H7 (cell line): ENCODE results near the gene BTG1. TPM values are rescaled to one million over a fixed set of nuclear protein-coding genes. Genes with fewer than 3 reads are reported as not detected.
"Not testable (repeated sequence)": the region's sequence is repeated elsewhere in the genome, so short reads cannot be mapped to it uniquely, and the experiment has no call there.

Source experiments
- DNase-seq: peaks from one replicate; pipeline ENCODE4 v3.0.0; 2012
- H3K27me3 ChIP-seq: 2 replicates; pipeline ENCODE4 v1.6.0; 2011; ENCODE audit warnings: mild to moderate bottlenecking, low read length; ENCODE audit not compliant: control insufficient read depth, insufficient read depth
- H3K36me3 ChIP-seq: replicated peaks from 2 replicates; pipeline ENCODE4 v1.5.1; 2011; ENCODE audit warnings: low read length; ENCODE audit not compliant: control insufficient read depth, insufficient read depth
- H3K4me3 ChIP-seq: 2 replicates; pipeline ENCODE4 v1.5.1; 2011; ENCODE audit warnings: low read depth, mild to moderate bottlenecking, control low read depth, low read length, moderate library complexity; ENCODE audit not compliant: insufficient read depth
- total RNA-seq: library from RNA; depleted of rRNA; stranded (reverse); fragments of >200 nt; shearing (Covaris generic); gene quantifications from 2 replicates; pipeline ENCODE4 v1.2.3, GENCODE V29; 2014

Gene BTG1
- total RNA-seq, 1 experiment from 2014 or later = 4.6 TPM

- no peak for DNase-seq
- Histone ChIP-seq H3K4me3 (peak overlapping the region; percentile 8; the same call in 1 of the 2 replicates), H3K27me3 (no peaks in the 10 kb centered on the region), H3K36me3 (peaks cover 8% of the 10 kb centered on the region)
Measured at GRCh38 chr12:92142251-92142926, 3.3 kb downstream of the BTG1 start.

DNA sequence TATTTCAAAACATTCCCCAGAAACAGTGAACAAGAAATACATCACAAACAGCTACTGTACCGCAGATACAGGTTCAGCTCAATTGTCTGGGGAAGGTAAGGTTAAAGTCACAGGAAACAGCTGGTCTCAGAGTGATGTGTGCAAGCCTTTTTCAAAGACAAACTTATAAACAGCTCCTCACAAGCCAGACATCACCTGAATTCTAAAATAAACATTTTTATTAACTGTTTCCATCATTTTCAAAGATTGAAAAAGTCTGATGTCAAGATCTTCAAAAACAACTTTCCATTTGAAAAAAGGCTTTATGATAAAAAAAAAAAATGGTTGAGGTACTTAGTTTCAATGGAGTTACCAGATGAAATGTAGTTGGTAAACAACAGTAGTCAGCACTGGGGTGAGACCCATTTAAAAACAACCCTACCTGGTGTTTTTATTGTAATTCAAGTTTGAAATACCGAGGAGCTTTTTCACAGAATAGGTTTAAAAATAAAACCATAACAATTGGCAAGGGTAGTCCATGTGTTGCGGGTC is 4.0 kb downstream of the BTG1 start:
- DNase-seq = no peak
- peaks cover 8% of the 10 kb centered on the region for H3K36me3 ChIP-seq
- H3K4me3 ChIP-seq = peak overlapping the region; percentile 11; the same call in 1 of the 2 replicates
- no peaks in the 10 kb centered on the region for H3K27me3 ChIP-seq

- Histone ChIP-seq H3K27me3 (no peaks in the 10 kb centered on the region), H3K36me3 (peaks cover 8% of the 10 kb centered on the region), H3K4me3 (peak overlapping the region; percentile 0; the same call in 1 of the 2 replicates)
- no peak for DNase-seq
Measured at GRCh38 chr12:92140896-92141536, 4.6 kb downstream of the BTG1 start.

GRCh38 chr12:92140156-92140555 is 5.5 kb downstream of the BTG1 start:
- Histone ChIP-seq H3K4me3 (no peak overlapping the region), H3K27me3 (no peaks in the 10 kb centered on the region), H3K36me3 (peaks cover 8% of the 10 kb centered on the region)
- no peak for DNase-seq

DNA sequence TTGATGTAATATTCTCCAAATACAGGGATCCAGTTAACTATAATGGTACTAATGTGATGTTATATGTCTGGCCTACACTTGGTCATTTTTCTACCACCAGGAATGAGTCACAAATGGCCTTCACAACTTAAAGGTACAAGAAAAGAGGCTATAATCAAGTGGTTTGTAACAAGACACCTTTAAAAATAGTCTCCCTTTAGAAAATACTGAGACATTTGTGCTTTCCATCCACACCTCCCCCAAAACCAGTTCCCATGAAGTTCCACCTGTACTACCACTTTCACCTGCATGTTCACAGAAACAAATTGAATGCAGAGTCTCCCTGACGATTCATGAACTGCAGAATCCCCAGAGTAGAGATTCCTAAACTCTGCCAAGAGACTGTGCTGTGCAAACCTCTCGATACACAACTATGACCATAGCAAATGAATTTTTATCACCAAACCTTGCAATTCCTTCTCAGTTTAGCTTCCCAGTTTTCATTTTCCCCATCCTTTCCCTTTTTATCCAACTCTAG is 6.0 kb downstream of the BTG1 start:
- H3K27me3 ChIP-seq = no peaks in the 10 kb centered on the region
- no peak for DNase-seq
- H3K4me3 ChIP-seq = no peak overlapping the region
- H3K36me3 ChIP-seq = peaks cover 8% of the 10 kb centered on the region

DNA sequence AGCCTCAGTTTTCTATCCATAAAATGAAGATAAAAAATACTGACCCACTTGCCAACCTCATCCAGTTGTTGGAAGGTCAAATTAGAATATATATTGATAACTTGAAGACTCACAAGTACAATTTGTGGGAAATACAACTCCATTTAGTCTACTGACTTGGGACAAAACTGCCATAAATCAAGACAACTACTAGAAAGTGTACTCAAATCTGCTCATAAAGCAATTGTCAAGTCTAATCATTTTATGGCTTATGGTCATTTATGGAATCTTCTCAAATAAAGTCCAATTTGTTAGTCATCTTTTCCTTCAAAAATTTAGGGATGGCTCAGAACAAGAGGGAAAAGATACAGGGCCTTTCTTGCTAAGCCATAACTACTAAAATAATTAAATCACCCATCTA is 7.0 kb downstream of the BTG1 start:
- no peak for DNase-seq
- Histone ChIP-seq H3K36me3 (peaks cover 4% of the 10 kb centered on the region), H3K27me3 (no peaks in the 10 kb centered on the region), H3K4me3 (no peak overlapping the region)

GRCh38 chr12:92138144-92138543 is 7.5 kb downstream of the BTG1 start:
- 0 out of 2 replicates have a peak, but pooled peaks cover 2% of the 10 kb centered on the region for H3K36me3 ChIP-seq
- H3K4me3 ChIP-seq = no peak overlapping the region
- H3K27me3 ChIP-seq = no peaks in the 10 kb centered on the region
- no peak for DNase-seq

- no peaks in the 10 kb centered on the region for H3K27me3 ChIP-seq
- no peak overlapping the region for H3K4me3 ChIP-seq
- no peak for DNase-seq
- H3K36me3 ChIP-seq = no peaks in the 10 kb centered on the region
Measured at GRCh38 chr12:92136965-92137721, 8.5 kb downstream of the BTG1 start.

DNA sequence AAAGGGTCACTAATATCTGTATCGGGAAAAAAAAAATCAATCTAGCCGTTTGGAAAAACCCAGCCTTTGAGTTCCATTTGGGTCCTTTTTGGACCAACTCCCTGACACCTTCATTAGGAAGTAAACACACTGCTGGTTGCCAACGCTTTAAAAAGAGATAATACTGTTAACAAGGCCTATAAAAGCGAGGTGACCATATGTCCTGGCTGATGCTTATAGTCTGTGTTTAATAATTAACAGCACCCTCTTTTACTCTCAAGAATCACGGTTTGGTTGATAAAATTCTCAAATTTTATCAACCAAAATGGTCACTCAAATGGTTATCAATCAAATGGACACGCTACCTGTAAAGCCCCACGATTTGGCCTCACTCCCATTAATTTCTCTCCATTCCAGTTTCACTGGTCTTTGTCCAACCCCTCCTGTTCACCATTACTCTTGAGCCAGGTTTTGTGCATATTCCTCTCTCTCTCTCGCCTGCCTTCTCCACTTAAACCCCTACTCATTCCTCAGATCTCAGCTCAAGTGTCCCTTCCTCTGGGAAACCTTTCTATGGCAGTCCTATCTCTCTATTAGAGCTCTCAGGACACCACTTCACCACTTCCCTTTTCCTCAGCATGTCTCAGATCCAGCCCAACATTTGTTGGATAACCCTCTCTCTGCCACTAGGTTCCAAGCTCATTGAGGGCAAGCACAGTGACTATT is 9.5 kb downstream of the BTG1 start:
- Histone ChIP-seq H3K36me3 (no peaks in the 10 kb centered on the region), H3K4me3 (no peak overlapping the region), H3K27me3 (no peaks in the 10 kb centered on the region)
- DNase-seq = no peak

DNA sequence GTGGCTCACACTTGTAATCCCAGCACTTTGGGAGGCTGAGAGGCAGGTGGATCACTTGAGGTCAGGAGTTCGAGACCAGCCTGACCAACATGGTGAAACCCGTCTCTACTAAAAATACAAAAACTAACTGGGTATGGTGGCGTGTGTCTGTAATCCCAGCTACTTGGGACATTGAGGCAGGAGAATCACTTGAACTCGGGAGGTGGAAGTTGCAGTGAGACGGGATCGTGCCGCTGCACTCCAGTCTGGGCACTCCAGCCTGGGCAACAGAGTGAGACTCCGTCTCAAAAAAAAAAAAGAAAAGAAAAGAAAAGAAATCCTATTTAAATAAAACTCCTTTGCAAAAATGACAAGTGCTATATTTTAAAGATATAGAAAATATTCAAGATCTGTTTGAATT is 10.1 kb downstream of the BTG1 start:
- not testable (repeated sequence) for H3K27me3 ChIP-seq, H3K36me3 ChIP-seq, DNase-seq, H3K4me3 ChIP-seq

GRCh38 chr12:92134638-92135274 is 10.9 kb downstream of the BTG1 start:
- DNase-seq = no peak
- Histone ChIP-seq H3K4me3 (no peak overlapping the region), H3K36me3 (no peaks in the 10 kb centered on the region), H3K27me3 (no peaks in the 10 kb centered on the region)

DNA sequence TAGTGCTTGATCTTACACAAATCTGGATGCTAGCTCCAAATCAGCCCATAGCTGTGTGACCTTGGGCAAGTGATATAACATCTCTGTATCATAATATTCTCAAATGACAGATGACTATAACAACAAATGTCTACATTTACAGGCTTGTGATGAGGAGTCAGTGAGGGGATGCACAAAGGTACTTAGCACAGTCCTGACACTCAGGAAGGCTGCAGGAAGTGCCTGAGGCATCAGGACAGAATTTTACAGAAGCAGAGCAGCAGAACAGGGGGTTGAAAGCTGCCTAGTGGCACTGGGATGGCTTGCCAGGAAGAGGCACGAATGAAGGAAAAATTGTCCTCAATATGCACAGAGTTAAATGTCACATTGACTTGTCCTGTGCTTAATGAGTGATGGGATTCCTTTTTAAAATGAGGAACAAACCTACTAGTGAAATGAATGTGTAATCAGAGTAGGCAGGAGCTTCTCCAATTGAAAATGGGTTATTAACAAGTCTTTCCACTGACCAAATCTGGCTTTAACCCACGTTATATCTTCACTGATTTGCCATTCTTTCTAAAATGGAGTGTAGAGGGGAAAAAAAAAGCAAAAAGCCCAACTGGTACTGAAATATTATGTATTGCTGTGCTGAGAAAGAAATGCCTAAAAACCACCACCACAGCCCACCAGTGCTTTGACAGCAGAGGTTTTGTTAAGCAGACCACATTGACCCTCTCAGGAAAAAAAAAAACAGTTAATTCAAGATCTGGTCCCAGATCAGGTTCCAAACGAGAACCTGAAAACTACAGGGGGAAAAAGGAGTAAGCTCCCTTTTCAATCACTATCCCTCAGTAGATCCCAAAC is 11.6 kb downstream of the BTG1 start:
- H3K27me3 ChIP-seq = no peaks in the 10 kb centered on the region
- H3K36me3 ChIP-seq = no peaks in the 10 kb centered on the region
- H3K4me3 ChIP-seq = no peak overlapping the region
- no peak for DNase-seq

DNA sequence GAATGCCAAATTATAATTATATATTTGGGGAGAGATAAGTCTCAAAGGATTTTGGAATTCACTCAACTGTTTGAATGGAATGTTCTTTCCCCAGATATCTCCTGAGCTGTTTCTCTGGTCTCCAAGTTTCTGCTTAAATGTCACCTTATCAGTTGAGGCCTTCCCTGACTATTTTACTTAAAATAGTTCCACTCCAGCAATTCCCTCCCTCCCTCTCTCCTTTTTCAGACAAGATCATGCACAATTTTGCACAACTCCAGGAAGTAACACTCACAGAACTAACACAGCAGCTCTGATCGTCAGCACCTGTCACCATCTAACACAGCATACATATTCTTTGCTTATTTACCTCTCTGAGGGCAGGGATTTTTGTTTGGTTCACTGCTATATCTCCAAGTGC is 12.5 kb downstream of the BTG1 start:
- Histone ChIP-seq H3K4me3 (no peak overlapping the region), H3K27me3 (no peaks in the 10 kb centered on the region), H3K36me3 (no peaks in the 10 kb centered on the region)
- no peak for DNase-seq
